ENCODE results near the gene PRDM2. TPM values are rescaled to one million over a fixed set of nuclear protein-coding genes. Genes with fewer than 3 reads are reported as not detected.

PRDM2 gene
- total RNA-seq, 2 experiments from 2014 or later: 56.3 to 58.4 TPM

DNA sequence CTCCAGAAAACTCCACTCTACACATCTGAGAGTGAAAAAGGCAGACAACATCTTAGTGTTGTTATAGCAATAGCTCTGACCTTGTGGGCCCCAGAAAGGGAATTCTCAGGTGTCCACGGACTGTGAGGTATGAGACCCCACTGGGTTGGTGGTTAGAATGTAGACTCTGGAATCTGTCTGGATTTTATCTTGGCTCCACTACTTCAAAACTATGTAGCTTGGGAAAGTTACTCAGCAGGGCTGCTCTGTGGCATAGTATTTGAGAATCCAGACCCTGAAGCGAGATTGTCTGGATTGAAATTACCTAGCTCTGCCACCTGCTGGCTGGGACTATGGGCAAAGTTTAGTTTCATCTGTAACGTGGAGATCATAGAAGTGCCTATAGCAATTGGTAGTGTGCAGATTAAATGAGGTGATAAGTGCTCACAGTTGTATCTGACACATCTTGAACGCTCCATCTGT is 25.8 kb downstream of the PRDM2 start:
- Mint-ChIP-seq H3K27ac (no peak overlapping the region), H3K36me3 (ENCODE audit: low read depth) (no peaks in the 10 kb centered on the region), H3K9me3 (no peaks in the 10 kb centered on the region), H3K4me1 (peaks cover 35% of the 10 kb centered on the region), H3K4me3 (no peak overlapping the region), H3K27me3 (no peaks in the 10 kb centered on the region)
- ChIA-PET CTCF (interaction anchor here (1.0 to 3.8 kb wide), 18 partner anchors 11 to 71 kb away, joined by 3 to 24 read pairs (median 4); no protein-coding TSS in a partner anchor), POLR2A (interaction anchor here (1.0 to 2.0 kb wide), 6 partner anchors 9 to 25 kb away, joined by 3 to 14 read pairs (median 4); no protein-coding TSS in a partner anchor)
- DNase-seq: peak; percentile 59

DNA sequence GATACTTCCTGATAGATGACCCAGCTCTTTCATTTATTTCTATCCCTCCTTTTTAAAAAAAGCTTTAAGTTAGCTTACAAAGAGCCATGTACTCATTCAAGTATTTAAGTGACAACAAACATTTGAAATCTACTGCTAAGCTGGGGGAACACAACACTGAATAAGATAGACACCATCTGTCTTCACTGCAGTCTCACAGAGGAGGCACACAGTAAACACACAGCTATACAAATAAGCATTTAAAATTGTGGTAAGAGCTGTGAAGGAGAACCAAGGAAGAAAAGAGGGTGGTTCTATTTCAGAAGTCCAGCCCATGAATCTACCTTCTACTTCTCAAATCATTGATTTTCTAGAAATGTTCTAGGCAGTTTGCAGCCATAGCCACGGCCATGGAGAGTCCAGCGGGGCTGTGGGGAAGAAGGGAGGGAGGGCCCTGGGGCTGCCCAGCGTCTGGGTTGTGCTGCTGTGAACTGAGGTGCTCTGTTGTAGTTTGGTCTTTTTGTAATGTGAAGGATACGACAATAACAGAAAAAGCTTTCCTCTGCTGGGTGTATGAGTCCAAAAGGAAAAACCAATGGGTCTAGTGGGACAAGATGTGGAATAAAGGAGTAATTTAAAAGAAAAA is 28.2 kb downstream of the PRDM2 start:
- ChIA-PET CTCF (interaction anchor here (1.1 to 1.9 kb wide), 3 partner anchors 13 to 63 kb away, joined by 3 to 4 read pairs (median 4); no protein-coding TSS in a partner anchor), POLR2A (interaction anchor here (1.5 to 6.3 kb wide), 2 partner anchors 21 to 26 kb away, joined by 6 to 59 read pairs; no protein-coding TSS in a partner anchor)
- Mint-ChIP-seq H3K4me1 (peaks cover 58% of the 10 kb centered on the region), H3K27ac (no peak overlapping the region), H3K36me3 (ENCODE audit: low read depth) (peaks cover 4% of the 10 kb centered on the region), H3K4me3 (no peak overlapping the region), H3K9me3 (no peaks in the 10 kb centered on the region), H3K27me3 (no peaks in the 10 kb centered on the region)
- no peak for DNase-seq

DNA sequence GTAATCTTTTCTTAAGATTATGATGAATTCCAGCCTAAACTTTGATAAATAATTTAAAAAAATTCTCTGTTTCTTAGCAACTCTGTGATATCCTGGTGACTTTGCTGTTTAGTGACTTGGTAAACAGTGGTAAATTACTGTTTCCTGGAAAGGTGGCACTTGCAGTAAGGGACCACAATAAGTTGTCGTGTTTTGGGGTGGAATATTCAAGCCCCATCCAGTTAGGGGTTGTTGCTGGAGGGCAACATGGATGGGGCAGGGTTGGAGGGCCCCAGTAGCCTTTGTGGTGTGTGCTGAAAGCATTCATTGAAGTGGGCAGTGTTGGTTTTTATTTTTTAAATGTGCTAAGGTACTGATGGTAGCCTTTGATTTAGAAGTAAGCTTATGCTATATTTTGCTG is 30.3 kb downstream of the PRDM2 start:
- ChIA-PET POLR2A (interaction anchor here (0.8 to 10.1 kb wide), 9 partner anchors 17 to 31 kb away, joined by 3 to 177 read pairs (median 5); no protein-coding TSS in a partner anchor), CTCF (interaction anchor here (1.4 to 7.0 kb wide), 7 partner anchors 9 to 28 kb away, joined by 4 to 47 read pairs (median 5); no protein-coding TSS in a partner anchor)
- peak overlapping the region; percentile 99 for H3K27ac Mint-ChIP-seq
- peaks cover 72% of the 10 kb centered on the region for H3K4me1 Mint-ChIP-seq
- H3K9me3 Mint-ChIP-seq: no peaks in the 10 kb centered on the region
- no peaks in the 10 kb centered on the region for H3K27me3 Mint-ChIP-seq
- H3K36me3 Mint-ChIP-seq (ENCODE audit: low read depth): peaks cover 4% of the 10 kb centered on the region
- no peak for DNase-seq
- peak overlapping the region; percentile 77 for H3K4me3 Mint-ChIP-seq

DNA sequence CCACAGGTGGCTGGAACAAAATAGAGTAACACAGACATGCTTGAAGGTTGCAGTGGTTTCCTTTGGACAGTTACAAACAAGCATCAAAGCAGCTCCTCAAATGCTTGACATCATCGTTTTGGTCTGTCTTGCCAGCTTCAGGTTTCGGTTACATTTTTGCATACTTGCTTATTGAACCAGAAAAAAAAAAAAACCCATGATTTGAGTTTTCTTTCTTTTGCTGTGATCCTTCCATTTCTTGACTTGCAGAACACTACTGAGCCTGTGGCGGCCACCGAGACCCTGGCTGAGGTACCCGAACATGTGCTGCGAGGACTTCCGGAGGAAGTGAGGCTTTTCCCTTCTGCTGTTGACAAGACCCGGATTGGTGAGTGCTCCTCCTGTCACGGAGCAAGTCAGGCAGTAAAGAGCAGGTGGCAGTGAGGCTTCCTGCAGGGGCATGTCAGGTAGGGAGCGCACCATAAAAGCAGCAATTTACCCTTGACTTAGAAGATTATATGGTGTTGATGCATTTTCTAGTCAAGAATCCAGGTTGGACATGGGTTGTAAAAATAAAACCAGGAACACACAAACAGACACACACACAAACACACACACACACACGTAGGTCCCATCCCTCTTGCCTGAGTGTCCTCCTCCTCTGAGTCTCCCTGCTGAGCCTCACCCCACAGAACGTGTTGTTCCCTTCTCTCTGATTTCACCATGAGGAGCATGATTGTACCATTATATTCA is 30.9 kb downstream of the PRDM2 start:
- Mint-ChIP-seq H3K9me3 (no peaks in the 10 kb centered on the region), H3K27me3 (no peaks in the 10 kb centered on the region), H3K36me3 (ENCODE audit: low read depth) (peaks cover 6% of the 10 kb centered on the region), H3K4me1 (peaks cover 69% of the 10 kb centered on the region), H3K27ac (peak overlapping the region; percentile 99), H3K4me3 (peak overlapping the region; percentile 77)
- peak; percentile 88 for DNase-seq
- POLR2A ChIA-PET: interaction anchor here (0.8 to 10.1 kb wide), 10 partner anchors 16 to 31 kb away, joined by 3 to 177 read pairs (median 7); no protein-coding TSS in a partner anchor
- CTCF ChIA-PET: interaction anchor here (1.4 to 7.0 kb wide), 6 partner anchors 9 to 28 kb away, joined by 4 to 47 read pairs (median 6); no protein-coding TSS in a partner anchor

DNA sequence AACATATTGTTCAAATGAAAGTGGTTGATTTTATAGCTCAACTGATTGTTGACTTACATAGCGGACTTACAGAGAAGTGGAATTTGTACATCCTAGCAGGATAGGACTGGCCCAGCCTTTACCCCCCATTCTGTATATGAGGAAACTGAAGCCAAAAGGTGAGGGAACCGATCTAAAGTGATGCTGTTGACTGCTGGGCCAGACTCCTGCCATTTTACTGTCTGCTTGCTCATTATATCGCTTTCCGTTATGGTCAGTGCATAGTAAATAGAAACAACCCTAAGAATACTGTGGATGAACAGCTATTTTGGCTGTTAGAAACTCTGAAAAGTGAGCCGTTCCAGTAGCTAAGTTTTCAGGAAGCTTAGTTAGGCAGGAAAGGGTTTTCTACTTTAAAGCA is 31.9 kb downstream of the PRDM2 start:
- POLR2A ChIA-PET: interaction anchor here (3.6 to 10.1 kb wide), 4 partner anchors 15 to 30 kb away, joined by 19 to 177 read pairs (median 40); no protein-coding TSS in a partner anchor
- DNase-seq: no peak
- no peaks in the 10 kb centered on the region for H3K27me3 Mint-ChIP-seq
- H3K4me1 Mint-ChIP-seq: peaks cover 67% of the 10 kb centered on the region
- no peaks in the 10 kb centered on the region for H3K9me3 Mint-ChIP-seq
- peak overlapping the region; percentile 99 for H3K27ac Mint-ChIP-seq
- CTCF ChIA-PET: interaction anchor here (0.6 to 7.0 kb wide), 4 partner anchors 16 to 67 kb away, joined by 3 to 47 read pairs (median 4); no protein-coding TSS in a partner anchor
- peak overlapping the region; percentile 77 for H3K4me3 Mint-ChIP-seq
- peaks cover 6% of the 10 kb centered on the region for H3K36me3 Mint-ChIP-seq (ENCODE audit: low read depth)

DNA sequence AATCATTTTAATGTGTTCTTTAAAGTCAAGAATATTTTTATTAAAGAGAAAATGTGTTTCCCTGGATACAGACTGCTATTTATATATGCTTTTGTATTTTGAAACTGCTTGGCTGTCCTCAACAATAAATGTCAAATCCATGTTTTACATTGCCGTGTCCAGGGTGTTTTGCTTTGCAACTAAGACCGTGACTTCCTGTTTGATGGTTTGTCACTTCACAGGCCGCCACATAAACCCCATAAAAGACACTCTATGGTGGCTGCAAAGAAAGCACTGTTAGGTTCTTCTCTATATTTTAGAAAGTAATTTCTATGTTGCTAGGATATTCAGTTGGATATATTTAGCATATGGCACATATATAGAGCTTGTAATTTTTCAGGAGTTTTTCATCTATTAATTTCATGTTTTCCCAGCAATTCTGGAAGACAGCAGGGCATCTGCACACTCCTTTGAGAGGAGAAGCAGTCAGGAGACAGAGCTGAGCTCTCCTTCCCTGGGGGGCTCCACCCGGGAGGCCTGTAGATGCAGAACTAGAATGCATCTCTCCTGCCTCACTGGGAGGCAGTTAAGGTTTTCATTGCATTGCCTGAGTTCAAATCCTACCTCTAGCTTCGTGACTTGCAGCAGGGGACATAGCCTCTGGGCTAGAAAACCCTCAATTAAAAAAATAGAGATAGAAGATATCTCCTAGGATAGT is 33.1 kb downstream of the PRDM2 start:
- no peaks in the 10 kb centered on the region for H3K27me3 Mint-ChIP-seq
- H3K9me3 Mint-ChIP-seq: no peaks in the 10 kb centered on the region
- DNase-seq: peak; percentile 54
- CTCF ChIA-PET: interaction anchor here (7.0 kb wide), 1 partner anchor 15 kb away, joined by 47 read pairs; no protein-coding TSS in a partner anchor
- peak overlapping the region; percentile 99 for H3K27ac Mint-ChIP-seq
- peaks cover 67% of the 10 kb centered on the region for H3K4me1 Mint-ChIP-seq
- POLR2A ChIA-PET: interaction anchor here (0.9 to 10.1 kb wide), 6 partner anchors 9 to 31 kb away, joined by 3 to 177 read pairs (median 20); no protein-coding TSS in a partner anchor
- H3K36me3 Mint-ChIP-seq (ENCODE audit: low read depth): peaks cover 6% of the 10 kb centered on the region
- peak overlapping the region; percentile 41 for H3K4me3 Mint-ChIP-seq

DNA sequence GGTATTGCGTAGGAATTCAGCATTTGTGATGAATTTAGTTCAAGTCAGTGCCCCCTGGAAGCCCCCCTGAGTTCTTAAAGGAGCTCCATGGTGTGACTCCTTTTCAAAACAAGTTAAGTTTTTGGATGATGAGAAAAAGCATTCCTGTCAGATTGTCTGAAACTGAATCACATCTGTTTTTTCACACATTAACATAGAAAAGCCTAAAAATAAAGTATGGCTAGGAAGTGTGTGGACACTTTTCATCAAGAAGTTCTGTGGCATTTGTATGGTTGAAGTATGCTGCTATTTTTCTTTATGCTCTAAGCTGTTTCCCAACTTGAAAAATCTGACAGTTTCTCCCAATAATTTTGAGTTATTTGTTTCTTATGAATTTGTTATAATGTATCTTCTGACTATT is 33.7 kb downstream of the PRDM2 start:
- Mint-ChIP-seq H3K27me3 (no peaks in the 10 kb centered on the region), H3K27ac (peak overlapping the region; percentile 99), H3K36me3 (ENCODE audit: low read depth) (peaks cover 6% of the 10 kb centered on the region), H3K4me3 (no peak overlapping the region), H3K9me3 (no peaks in the 10 kb centered on the region), H3K4me1 (peaks cover 61% of the 10 kb centered on the region)
- CTCF ChIA-PET: interaction anchor here (7.0 kb wide), 1 partner anchor 14 kb away, joined by 47 read pairs; no protein-coding TSS in a partner anchor
- no peak for DNase-seq
- POLR2A ChIA-PET: interaction anchor here (0.9 to 10.1 kb wide), 5 partner anchors 9 to 32 kb away, joined by 3 to 177 read pairs (median 19); no protein-coding TSS in a partner anchor

DNA sequence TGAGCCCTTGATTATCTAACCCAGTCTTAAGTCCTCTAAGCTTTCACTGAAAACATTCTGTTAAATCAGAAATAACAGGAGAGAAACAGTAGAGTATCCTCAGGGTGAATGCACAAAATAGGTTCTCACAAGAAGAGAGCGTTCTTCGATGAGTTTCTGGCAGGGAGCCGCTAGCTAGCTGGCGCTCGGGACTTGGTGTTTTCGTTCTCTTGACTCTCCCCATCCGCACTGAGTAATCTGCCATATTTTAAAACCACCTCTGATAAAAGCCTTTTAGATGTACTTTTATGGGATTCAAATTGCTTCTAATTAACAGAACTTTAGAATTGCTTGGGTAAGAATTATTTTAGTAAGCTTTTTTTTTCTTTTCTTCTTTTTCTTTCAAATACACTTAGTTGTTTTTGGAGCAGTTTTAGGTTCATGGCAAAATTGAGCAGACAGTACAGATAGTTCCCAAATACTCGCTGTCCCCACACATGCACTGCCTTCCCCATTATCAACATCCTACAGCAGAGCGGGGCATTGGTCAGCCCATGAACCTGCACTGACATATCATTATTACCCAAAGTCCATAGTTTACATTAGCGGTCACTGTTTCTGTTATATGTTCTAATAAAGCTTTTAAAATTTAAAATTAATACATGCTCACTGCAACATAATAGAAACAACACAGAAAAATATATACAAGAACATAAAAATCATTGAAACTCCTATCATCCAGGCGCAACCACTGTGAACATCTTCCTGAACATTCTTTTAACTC is 35.4 kb downstream of the PRDM2 start:
- ChIA-PET POLR2A (interaction anchor here (10.1 kb wide), 1 partner anchor 12 kb away, joined by 177 read pairs; no protein-coding TSS in a partner anchor), CTCF (interaction anchor here (1.3 to 7.0 kb wide), 2 partner anchors 13 to 22 kb away, joined by 5 to 47 read pairs; no protein-coding TSS in a partner anchor)
- H3K4me1 Mint-ChIP-seq: peaks cover 50% of the 10 kb centered on the region
- no peak overlapping the region for H3K4me3 Mint-ChIP-seq
- no peaks in the 10 kb centered on the region for H3K9me3 Mint-ChIP-seq
- no peaks in the 10 kb centered on the region for H3K27me3 Mint-ChIP-seq
- H3K27ac Mint-ChIP-seq: no peak overlapping the region
- no peak for DNase-seq
- peaks cover 6% of the 10 kb centered on the region for H3K36me3 Mint-ChIP-seq (ENCODE audit: low read depth)

DNA sequence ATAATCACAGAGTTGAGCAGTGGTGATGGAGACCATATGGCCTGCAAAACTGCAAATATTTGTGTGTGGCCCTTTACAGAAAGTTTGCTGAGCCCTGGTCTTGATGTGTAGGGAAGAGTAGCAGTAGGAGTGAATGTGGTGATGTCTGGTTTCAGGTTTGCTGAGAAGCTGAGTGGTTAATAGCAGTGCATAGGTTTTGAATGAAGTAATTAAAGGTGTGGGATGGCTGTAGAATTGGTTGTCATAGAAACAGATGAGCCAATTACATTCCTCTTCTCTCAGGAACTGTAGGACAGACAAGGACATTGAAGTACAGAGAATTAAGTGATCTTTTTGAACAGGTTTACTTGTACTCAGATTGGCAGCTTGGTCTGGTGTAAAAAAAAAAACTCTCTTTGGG is 37.4 kb downstream of the PRDM2 start:
- Mint-ChIP-seq H3K4me1 (peaks cover 30% of the 10 kb centered on the region), H3K36me3 (ENCODE audit: low read depth) (peaks cover 3% of the 10 kb centered on the region), H3K9me3 (no peaks in the 10 kb centered on the region), H3K27ac (no peak overlapping the region), H3K4me3 (no peak overlapping the region), H3K27me3 (no peaks in the 10 kb centered on the region)
- ChIA-PET POLR2A (interaction anchor here (10.1 kb wide), 1 partner anchor 10 kb away, joined by 177 read pairs; no protein-coding TSS in a partner anchor), CTCF (interaction anchor here (0.9 kb wide), 1 partner anchor 14 kb away, joined by 3 read pairs; no protein-coding TSS in a partner anchor)
- no peak for DNase-seq

DNA sequence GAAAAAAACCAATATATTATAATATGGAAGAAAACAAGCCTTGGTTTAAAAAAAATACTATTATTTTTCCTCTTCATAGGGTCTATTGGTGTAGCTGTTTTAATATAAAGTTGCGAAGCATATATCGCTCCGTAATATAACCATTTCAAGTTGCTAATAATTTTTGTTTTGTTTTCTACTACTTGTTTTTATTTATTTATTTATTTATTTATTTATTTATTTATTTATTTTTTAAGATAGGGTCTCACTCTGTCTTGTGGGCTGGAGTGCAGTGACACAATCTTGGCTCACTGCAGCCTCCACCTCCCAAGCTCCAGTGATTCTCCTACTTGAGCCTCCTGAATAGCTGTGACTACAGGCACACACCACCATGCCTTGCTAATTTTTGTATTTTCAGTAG is 46.4 kb downstream of the PRDM2 start:
- no peaks in the 10 kb centered on the region for H3K9me3 Mint-ChIP-seq
- DNase-seq: no peak
- no peaks in the 10 kb centered on the region for H3K27me3 Mint-ChIP-seq
- peaks cover 25% of the 10 kb centered on the region for H3K4me1 Mint-ChIP-seq
- no peak overlapping the region for H3K4me3 Mint-ChIP-seq
- ChIA-PET CTCF (interaction anchor here (4.5 kb wide), 1 partner anchor 13 kb away, joined by 47 read pairs; no protein-coding TSS in a partner anchor), POLR2A (interaction anchor here (1.5 to 5.9 kb wide), 2 partner anchors 11 to 13 kb away, joined by 3 to 177 read pairs; no protein-coding TSS in a partner anchor)
- no peak overlapping the region for H3K27ac Mint-ChIP-seq
- H3K36me3 Mint-ChIP-seq (ENCODE audit: low read depth): peaks cover 30% of the 10 kb centered on the region

Measured in activated CD4-positive, alpha-beta memory T cell treated with anti-CD3 and anti-CD28 coated beads, Interleukin-2, amount 10 ng/mL, durations not matched to agents 7 days and 5 days (primary cell).